Measurements from ENCODE around the gene COL6A2. TPM values are rescaled to one million over a fixed set of nuclear protein-coding genes. Genes with fewer than 3 reads are reported as not detected.

Gene COL6A2
- total RNA-seq, 1 donor from 2014 or later: 32.0 TPM

- peaks cover 24% of the 10 kb centered on the region for H3K27me3 Mint-ChIP-seq
- H3K4me1 Mint-ChIP-seq (ENCODE audit: low read depth): peaks cover 11% of the 10 kb centered on the region
- no peak overlapping the region for H3K4me3 Mint-ChIP-seq (ENCODE audit: low read depth)
- no peak overlapping the region for H3K27ac Mint-ChIP-seq
- no peak for TF ChIP-seq CTCF (IDR thresholded peaks at IDR 0.05; ENCODE audit: unreplicated experiment)
- DNase-seq (ENCODE audit: low spot score, unreplicated experiment): peak; percentile 3
- peaks cover 16% of the 10 kb centered on the region for H3K9me3 Mint-ChIP-seq (ENCODE audit: low read depth)
- no peaks in the 10 kb centered on the region for H3K36me3 Mint-ChIP-seq (ENCODE audit: insufficient read depth)
Observed at GRCh38 chr21:46062471-46063211, 35.3 kb upstream of the COL6A2 start.

- H3K27me3 Mint-ChIP-seq: peaks cover 25% of the 10 kb centered on the region
- TF ChIP-seq CTCF (IDR thresholded peaks at IDR 0.05; ENCODE audit: unreplicated experiment): no peak
- no peak overlapping the region for H3K27ac Mint-ChIP-seq
- no peaks in the 10 kb centered on the region for H3K36me3 Mint-ChIP-seq (ENCODE audit: insufficient read depth)
- H3K9me3 Mint-ChIP-seq (ENCODE audit: low read depth): peaks cover 16% of the 10 kb centered on the region
- no peak overlapping the region for H3K4me3 Mint-ChIP-seq (ENCODE audit: low read depth)
- DNase-seq (ENCODE audit: low spot score, unreplicated experiment): no peak
- peaks cover 11% of the 10 kb centered on the region for H3K4me1 Mint-ChIP-seq (ENCODE audit: low read depth)
Observed at GRCh38 chr21:46063227-46063626, 34.7 kb upstream of the COL6A2 start.

- Mint-ChIP-seq H3K4me3 (ENCODE audit: low read depth) (no peak overlapping the region), H3K36me3 (ENCODE audit: insufficient read depth) (no peaks in the 10 kb centered on the region), H3K27ac (no peak overlapping the region), H3K9me3 (ENCODE audit: low read depth) (peaks cover 16% of the 10 kb centered on the region), H3K27me3 (peaks cover 27% of the 10 kb centered on the region), H3K4me1 (ENCODE audit: low read depth) (peaks cover 11% of the 10 kb centered on the region)
- peak; percentile 5 for DNase-seq (ENCODE audit: low spot score, unreplicated experiment)
- no peak for TF ChIP-seq CTCF (IDR thresholded peaks at IDR 0.05; ENCODE audit: unreplicated experiment)
Observed at GRCh38 chr21:46063734-46064680, 33.9 kb upstream of the COL6A2 start.

GRCh38 chr21:46064870-46065214 is 33.1 kb upstream of the COL6A2 start:
- H3K9me3 Mint-ChIP-seq (ENCODE audit: low read depth): peaks cover 12% of the 10 kb centered on the region
- peaks cover 11% of the 10 kb centered on the region for H3K4me1 Mint-ChIP-seq (ENCODE audit: low read depth)
- peak; percentile 7 for DNase-seq (ENCODE audit: low spot score, unreplicated experiment)
- no peak overlapping the region for H3K27ac Mint-ChIP-seq
- no peak overlapping the region for H3K4me3 Mint-ChIP-seq (ENCODE audit: low read depth)
- TF ChIP-seq CTCF (IDR thresholded peaks at IDR 0.05; ENCODE audit: unreplicated experiment): no peak
- H3K36me3 Mint-ChIP-seq (ENCODE audit: insufficient read depth): no peaks in the 10 kb centered on the region
- peaks cover 24% of the 10 kb centered on the region for H3K27me3 Mint-ChIP-seq

- DNase-seq (ENCODE audit: low spot score, unreplicated experiment): peak; percentile 9
- no peak for TF ChIP-seq CTCF (IDR thresholded peaks at IDR 0.05; ENCODE audit: unreplicated experiment)
- Mint-ChIP-seq H3K9me3 (ENCODE audit: low read depth) (peaks cover 12% of the 10 kb centered on the region), H3K4me3 (ENCODE audit: low read depth) (no peak overlapping the region), H3K4me1 (ENCODE audit: low read depth) (peaks cover 11% of the 10 kb centered on the region), H3K27me3 (peaks cover 24% of the 10 kb centered on the region), H3K27ac (peak overlapping the region; percentile 30), H3K36me3 (ENCODE audit: insufficient read depth) (no peaks in the 10 kb centered on the region)
Observed at GRCh38 chr21:46065215-46065913, 32.5 kb upstream of the COL6A2 start.

Measured in progenitor cell of endocrine pancreas (in vitro differentiated cells).